ENCODE data around the gene PTGDS.

- TF ChIP-seq CTCF (IDR thresholded peaks at IDR 0.05): no peak
- TF ChIP-seq POLR2A (IDR thresholded peaks at IDR 0.05): no peak
These were observed 32.8 kb downstream of the PTGDS start for GRCh38 chr9:137009938-137010732.
